Smooth muscle cell (in vitro differentiated cells): ENCODE results near the gene EIF4E3. TPM values are rescaled to one million over a fixed set of nuclear protein-coding genes. Genes with fewer than 3 reads are reported as not detected.

Source experiments
- DNase-seq: peaks from one replicate; lab custom pipeline; 2025; ENCODE audit not compliant: unreplicated experiment; lab: John Stamatoyannopoulos, UW
- H2AFZ ChIP-seq: fragments of 200-600 bp; sonication (generic); 2 replicates; pipeline ENCODE4 v1.6.0; 2016; ENCODE audit warnings: antibody characterized with exemption, low read depth, mild to moderate bottlenecking
- H3F3A ChIP-seq: fragments of 200-600 bp; sonication (generic); 2 replicates; pipeline ENCODE4 v1.6.0; 2017; ENCODE audit warnings: antibody characterized with exemption, low read depth
- H3K27ac ChIP-seq: fragments of 200-600 bp; sonication (generic); 2 replicates; pipeline ENCODE4 v1.5.1; 2016; ENCODE audit warnings: low read depth, mild to moderate bottlenecking
- H3K27me3 ChIP-seq: fragments of 200-600 bp; sonication (generic); 2 replicates; pipeline ENCODE4 v1.6.1; 2016; ENCODE audit warnings: low read depth, mild to moderate bottlenecking
- H3K36me3 ChIP-seq: fragments of 200-600 bp; sonication (generic); 2 replicates; pipeline ENCODE4 v1.5.1; 2016; ENCODE audit warnings: low read depth
- H3K4me1 ChIP-seq: fragments of 200-600 bp; sonication (generic); 2 replicates; pipeline ENCODE4 v1.5.1; 2016; ENCODE audit warnings: low read depth
- H3K4me2 ChIP-seq: fragments of 200-600 bp; sonication (generic); 2 replicates; pipeline ENCODE4 v1.6.0; 2016; ENCODE audit warnings: mild to moderate bottlenecking
- H3K4me3 ChIP-seq: fragments of 200-600 bp; sonication (generic); 2 replicates; pipeline ENCODE4 v1.5.1; 2016; ENCODE audit warnings: mild to moderate bottlenecking
- H3K79me2 ChIP-seq: fragments of 200-600 bp; sonication (generic); 2 replicates; pipeline ENCODE4 v1.6.0; 2016; ENCODE audit warnings: low read depth, mild to moderate bottlenecking
- H3K9ac ChIP-seq: fragments of 200-600 bp; sonication (generic); 2 replicates; pipeline ENCODE4 v1.6.0; 2016; ENCODE audit warnings: low read depth
- H3K9me3 ChIP-seq: fragments of 200-600 bp; sonication (generic); replicated peaks from 2 replicates; pipeline ENCODE4 v1.5.1; 2016; ENCODE audit warnings: low read depth
- H4K20me1 ChIP-seq: fragments of 200-600 bp; sonication (generic); 2 replicates; pipeline ENCODE4 v1.6.0; 2016; ENCODE audit warnings: low read depth
- WGBS: methylation state at CpG from one replicate; pipeline ENCODE4 v1.1.7; 2016; ENCODE audit warnings: low lambda C conversion rate; 5-methylcytosine and 5-hydroxymethylcytosine counted together
- polyA plus RNA-seq: library from polyadenylated mRNA; unstranded; fragments of >200 nt; fragmentation: Nextera tagmentation; extraction: Ambion mirVana; gene quantifications from 2 replicates; pipeline ENCODE4 v1.2.1, GENCODE V29; 2016
- total RNA-seq: library from RNA; depleted of rRNA; stranded (reverse); fragments of >200 nt; gene quantifications from 2 replicates; pipeline ENCODE4 v1.2.3, GENCODE V29; 2014
- TF ChIP-seq, protein P1 (sequence below): fragments of 200-600 bp; sonication (generic); IDR thresholded peaks from 2 replicates; pipeline ENCODE4 v1.5.1; 2017; ENCODE audit warnings: borderline replicate concordance, mild to moderate bottlenecking, antibody characterized with exemption; ENCODE audit not compliant: insufficient read depth, poor library complexity, severe bottlenecking

Gene EIF4E3
- total and polyA plus RNA-seq, 2 experiments from 2014 or later: 2.3 to 3.5 TPM

- H3K4me2 ChIP-seq: no peak overlapping the region
- TF ChIP-seq, protein P1, sequence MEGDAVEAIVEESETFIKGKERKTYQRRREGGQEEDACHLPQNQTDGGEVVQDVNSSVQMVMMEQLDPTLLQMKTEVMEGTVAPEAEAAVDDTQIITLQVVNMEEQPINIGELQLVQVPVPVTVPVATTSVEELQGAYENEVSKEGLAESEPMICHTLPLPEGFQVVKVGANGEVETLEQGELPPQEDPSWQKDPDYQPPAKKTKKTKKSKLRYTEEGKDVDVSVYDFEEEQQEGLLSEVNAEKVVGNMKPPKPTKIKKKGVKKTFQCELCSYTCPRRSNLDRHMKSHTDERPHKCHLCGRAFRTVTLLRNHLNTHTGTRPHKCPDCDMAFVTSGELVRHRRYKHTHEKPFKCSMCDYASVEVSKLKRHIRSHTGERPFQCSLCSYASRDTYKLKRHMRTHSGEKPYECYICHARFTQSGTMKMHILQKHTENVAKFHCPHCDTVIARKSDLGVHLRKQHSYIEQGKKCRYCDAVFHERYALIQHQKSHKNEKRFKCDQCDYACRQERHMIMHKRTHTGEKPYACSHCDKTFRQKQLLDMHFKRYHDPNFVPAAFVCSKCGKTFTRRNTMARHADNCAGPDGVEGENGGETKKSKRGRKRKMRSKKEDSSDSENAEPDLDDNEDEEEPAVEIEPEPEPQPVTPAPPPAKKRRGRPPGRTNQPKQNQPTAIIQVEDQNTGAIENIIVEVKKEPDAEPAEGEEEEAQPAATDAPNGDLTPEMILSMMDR: no peak
- no peaks in the 10 kb centered on the region for H4K20me1 ChIP-seq
- H3K4me1 ChIP-seq: no peaks in the 10 kb centered on the region
- H3K36me3 ChIP-seq: no peaks in the 10 kb centered on the region
- no peak for DNase-seq
- H3K79me2 ChIP-seq: no peaks in the 10 kb centered on the region
- no peak overlapping the region for H3K4me3 ChIP-seq
- no peaks in the 10 kb centered on the region for H3K27me3 ChIP-seq
- H3K27ac ChIP-seq: no peak overlapping the region
- H3K9ac ChIP-seq: no peak overlapping the region
- H3K9me3 ChIP-seq: no peaks in the 10 kb centered on the region
- no peak overlapping the region for H2AFZ ChIP-seq
- H3F3A ChIP-seq: no peaks in the 10 kb centered on the region
These were observed 90.5 kb downstream of the EIF4E3 start for GRCh38 chr3:71634671-71635070.

- Histone ChIP-seq H3K27ac (no peak overlapping the region), H2AFZ (no peak overlapping the region), H3K9me3 (no peaks in the 10 kb centered on the region), H3K79me2 (no peaks in the 10 kb centered on the region), H3K4me3 (no peak overlapping the region), H3K4me1 (no peaks in the 10 kb centered on the region), H3K4me2 (no peak overlapping the region), H3K27me3 (no peaks in the 10 kb centered on the region), H4K20me1 (no peaks in the 10 kb centered on the region), H3F3A (no peaks in the 10 kb centered on the region), H3K9ac (no peak overlapping the region), H3K36me3 (no peaks in the 10 kb centered on the region)
- 86% methylated on average over 2 of the region's 2 CpGs for WGBS
- no peak for DNase-seq
- TF ChIP-seq, protein P1: no peak
These were observed 95.5 kb downstream of the EIF4E3 start for GRCh38 chr3:71629711-71630110.

DNA sequence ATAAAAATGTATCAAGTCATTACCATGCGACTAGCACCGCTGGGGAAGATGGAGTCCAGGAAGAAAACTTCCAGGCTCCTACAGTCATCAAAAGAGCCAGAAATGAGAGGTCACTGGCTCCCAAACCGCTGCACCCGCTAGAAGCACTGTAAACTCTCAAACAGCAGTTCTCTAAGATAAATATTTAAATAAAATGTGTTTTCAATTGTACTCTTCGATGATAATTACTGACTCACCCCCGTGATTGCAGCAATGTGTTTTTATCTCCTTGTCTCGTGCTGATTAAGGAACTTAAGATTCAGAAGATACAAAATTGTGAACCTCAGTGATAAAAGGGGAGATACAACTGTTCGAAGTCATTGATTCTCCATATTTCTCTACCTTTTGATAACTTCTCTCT is 95.9 kb downstream of the EIF4E3 start:
- Histone ChIP-seq H3K4me3 (no peak overlapping the region), H3K36me3 (no peaks in the 10 kb centered on the region), H3K79me2 (no peaks in the 10 kb centered on the region), H3K4me1 (no peaks in the 10 kb centered on the region), H3K9me3 (no peaks in the 10 kb centered on the region), H3K4me2 (no peak overlapping the region), H3K27me3 (no peaks in the 10 kb centered on the region), H3F3A (no peaks in the 10 kb centered on the region), H4K20me1 (no peaks in the 10 kb centered on the region), H2AFZ (no peak overlapping the region), H3K9ac (no peak overlapping the region), H3K27ac (no peak overlapping the region)
- 75% methylated on average over 8 of the region's 8 CpGs for WGBS
- no peak for DNase-seq
- TF ChIP-seq, protein P1: no peak

DNA sequence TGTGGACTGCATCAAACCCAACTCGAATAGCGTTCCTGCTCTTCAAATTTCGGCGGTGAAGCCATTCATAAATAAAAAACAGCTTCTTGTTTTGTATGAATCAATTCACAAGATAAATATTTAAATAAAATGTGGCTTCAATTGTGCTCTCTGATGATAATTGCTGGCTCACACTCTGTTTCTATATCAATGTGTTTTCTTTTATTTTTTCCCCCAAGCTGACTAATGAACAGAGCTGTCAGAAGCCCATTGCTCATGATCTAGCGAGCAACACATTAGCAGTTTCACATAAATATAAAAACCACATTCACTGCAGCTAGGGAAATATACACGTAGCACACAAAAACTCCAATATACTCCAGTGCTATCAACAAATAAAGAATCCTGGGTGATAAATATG is 96.7 kb downstream of the EIF4E3 start:
- no peak overlapping the region for H3K9ac ChIP-seq
- H3K9me3 ChIP-seq: no peaks in the 10 kb centered on the region
- no peaks in the 10 kb centered on the region for H3F3A ChIP-seq
- DNase-seq: no peak
- no peak overlapping the region for H3K4me2 ChIP-seq
- H2AFZ ChIP-seq: no peak overlapping the region
- H3K79me2 ChIP-seq: no peaks in the 10 kb centered on the region
- TF ChIP-seq, protein P1: no peak
- 79% methylated on average over 6 of the region's 6 CpGs for WGBS
- no peak overlapping the region for H3K4me3 ChIP-seq
- H3K27ac ChIP-seq: no peak overlapping the region
- no peaks in the 10 kb centered on the region for H4K20me1 ChIP-seq
- no peaks in the 10 kb centered on the region for H3K4me1 ChIP-seq
- H3K27me3 ChIP-seq: no peaks in the 10 kb centered on the region
- no peaks in the 10 kb centered on the region for H3K36me3 ChIP-seq
